Islet precursor cell (in vitro differentiated cells): Measurements from ENCODE around the gene AFF3.
A peak's percentile ranks its signal among the peaks of the same experiment; 100 is the strongest.
"Not testable (repeated sequence)": the region's sequence is repeated elsewhere in the genome, so short reads cannot be mapped to it uniquely, and the experiment has no call there.

Experiments used
- DNase-seq: peaks from one replicate; pipeline ENCODE4 v3.0.0-alpha.2; 2018

The AFF3 gene

GRCh38 chr2:99776906-99777646, 365.3 kb downstream of the AFF3 start:
- no peak for DNase-seq

DNA sequence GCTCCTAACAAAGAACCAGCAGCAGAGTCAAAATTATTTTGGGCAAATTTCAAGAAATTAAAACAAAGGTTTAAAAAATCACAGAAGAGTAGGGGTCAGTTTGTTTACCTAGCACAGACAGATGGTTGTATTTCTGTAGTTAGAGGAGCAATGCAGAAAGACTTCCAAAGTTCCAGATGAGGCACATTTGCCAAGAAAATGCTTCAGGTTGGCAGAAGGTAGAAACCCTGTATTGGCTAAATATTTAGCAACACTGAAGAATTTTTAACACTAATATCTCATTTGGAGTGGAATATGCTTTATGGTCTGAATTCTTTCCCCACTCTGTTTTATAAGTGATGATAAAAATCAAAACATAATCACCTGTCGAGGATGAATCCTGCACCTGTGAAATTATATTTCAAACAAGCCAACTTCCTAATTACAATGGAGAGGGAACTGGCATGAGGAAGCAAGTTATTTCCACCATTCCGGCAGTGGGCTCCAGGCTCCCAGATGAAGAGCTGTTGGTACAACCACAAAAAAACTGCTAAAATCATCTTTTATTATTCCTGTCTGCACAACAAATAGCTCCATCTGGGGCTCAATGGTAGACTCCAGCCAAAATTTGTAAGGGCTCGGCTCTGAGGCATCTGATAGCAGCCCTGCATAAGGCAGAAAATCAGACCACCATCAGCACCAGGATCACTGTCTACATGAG, 366.0 kb downstream of the AFF3 start:
- no peak for DNase-seq

DNA sequence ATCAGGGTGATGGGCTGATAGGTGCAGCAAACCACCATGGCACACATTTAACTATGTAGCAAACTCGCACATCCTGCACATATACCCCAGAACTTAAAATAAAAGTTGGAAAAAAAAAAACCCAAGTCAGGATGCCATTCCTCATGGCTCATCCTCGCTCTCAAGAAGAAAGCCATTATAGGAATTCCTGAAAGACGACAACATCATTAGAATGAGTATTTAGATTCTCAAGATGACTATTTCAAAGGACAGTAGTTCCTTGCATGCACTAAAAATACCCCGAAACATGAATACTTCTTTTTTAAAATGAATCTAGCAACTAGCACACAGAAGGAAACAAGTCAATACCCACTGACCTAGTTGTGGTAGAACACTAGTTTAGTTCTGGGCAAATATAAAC, 366.8 kb downstream of the AFF3 start:
- no peak for DNase-seq

DNA sequence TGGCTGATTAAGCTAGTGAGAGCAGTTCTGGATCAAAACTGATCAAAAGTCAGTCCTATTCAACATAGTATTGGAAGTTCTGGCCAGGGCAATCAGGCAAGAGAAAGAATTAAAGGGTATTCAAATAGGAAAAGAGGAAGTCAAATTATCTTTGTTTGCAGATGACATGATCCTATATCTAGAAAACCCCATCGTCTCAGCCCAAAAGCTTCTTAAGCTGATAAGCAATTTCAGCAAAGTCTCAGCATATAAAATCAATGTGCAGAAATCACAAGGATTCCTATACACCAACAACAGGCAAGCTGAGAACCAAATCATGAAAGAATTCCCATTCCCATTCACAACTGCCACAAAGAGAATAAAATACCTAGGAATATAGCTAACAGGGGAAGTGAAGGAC, 368.7 kb downstream of the AFF3 start:
- DNase-seq = not testable (repeated sequence)

DNA sequence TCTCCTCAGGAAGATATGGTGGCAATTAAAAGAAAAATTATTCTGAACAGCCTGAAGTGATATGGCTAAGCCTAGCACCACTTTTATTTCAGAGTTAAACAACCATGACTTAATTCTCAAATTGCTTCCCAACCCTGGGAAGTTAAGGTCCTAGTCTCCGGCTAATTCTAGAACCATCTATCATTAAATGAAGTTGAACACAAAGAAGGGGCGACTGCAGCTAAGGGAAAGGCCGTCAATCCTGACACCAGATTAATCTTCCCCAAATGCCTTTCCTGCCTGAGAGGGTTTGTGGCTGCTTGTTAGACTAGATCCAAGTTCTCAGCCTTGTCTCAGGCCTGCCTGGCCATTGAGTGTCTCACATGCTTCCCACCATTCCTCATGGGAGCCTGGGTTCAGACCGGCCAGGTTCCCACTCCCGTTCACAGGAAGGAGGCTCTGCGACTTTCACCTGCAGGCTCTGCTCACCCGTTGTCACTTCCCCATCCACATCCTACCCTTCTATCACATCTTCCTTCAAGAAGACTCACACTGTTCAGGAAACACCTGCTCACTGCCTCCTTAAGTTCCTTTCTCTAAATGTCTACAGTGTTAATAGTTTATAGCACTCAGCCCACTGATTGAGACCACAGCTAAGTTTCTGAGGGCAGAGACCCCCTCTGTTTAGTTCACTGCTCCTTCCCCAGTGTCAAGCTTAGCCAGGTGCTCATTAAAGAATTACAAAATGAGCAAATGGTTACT, 369.6 kb downstream of the AFF3 start:
- no peak for DNase-seq

DNA sequence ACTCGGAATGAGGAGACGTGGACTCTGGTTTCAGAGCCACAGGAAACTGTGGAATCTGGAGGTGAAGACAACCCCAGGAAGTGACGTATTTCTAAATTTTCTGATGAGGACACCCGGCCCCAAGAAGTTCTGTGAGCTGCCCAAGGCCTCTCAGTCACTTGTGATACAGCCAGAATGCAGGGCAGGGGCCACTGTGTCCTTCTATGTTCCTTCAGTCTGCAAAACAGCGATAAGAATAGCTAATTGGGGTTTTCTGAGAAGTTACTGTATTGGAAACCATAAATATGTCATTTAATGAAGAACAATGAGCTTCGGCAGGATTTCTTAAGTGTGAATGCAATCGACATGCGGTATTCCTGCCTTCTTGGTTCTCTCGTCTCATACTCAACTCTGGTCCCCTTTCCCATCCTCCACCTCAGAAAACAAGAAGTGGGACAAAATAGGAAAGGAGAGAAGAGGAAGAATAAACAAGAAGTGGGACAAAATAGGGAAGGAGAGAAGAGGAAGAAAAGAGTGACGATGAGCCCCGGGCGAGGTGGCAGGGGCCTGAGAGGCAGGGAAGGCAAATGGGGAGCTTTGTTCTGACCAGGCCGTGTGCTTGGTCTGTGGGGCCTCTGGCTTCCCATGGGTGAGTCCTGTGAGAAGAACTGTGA, 370.6 kb downstream of the AFF3 start:
- no peak for DNase-seq

GRCh38 chr2:99770876-99771275, 371.5 kb downstream of the AFF3 start:
- DNase-seq = no peak

- no peak for DNase-seq
Observed at GRCh38 chr2:99765731-99766318, 376.6 kb downstream of the AFF3 start.

DNA sequence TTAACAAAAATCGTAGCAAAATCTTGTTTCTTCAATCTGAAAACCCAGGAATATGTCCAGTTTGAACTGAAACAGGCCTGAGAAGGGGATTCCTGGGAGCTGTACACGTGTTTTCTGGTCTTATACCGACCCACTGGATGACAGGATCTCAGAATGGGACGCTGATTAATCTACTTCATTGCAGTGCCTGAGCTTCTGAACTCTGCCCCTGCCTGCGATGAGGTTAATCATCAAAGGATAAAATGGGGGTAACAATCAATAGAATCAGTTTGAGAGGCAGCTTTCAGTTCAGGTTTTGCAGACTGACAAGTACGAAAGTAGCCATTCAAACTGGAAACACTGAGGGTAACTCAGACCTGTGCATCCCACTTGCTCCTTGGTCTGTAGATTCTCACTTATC, 378.6 kb downstream of the AFF3 start:
- DNase-seq = no peak

GRCh38 chr2:99762714-99763113, 379.7 kb downstream of the AFF3 start:
- DNase-seq = no peak

GRCh38 chr2:99757611-99758114, 384.7 kb downstream of the AFF3 start:
- DNase-seq = no peak

DNA sequence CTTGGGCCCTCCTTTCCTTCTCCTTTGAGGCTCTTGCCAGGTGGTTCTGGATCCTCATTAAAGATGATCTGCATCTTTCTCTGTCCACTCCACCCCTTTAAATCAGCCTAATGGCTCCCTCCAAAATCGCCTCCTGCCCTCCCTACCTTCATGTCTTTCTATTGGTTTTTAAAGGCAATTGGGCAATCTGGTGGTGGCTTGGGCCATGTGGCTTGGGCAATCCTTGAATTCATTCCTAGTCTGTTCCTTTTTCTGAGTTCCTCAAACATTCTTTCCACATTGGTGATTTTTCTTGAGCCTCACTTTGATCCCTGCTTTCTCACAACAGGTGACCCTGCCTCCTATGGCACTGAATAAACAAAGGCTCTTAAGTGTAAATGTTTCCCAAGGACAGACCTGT, 386.3 kb downstream of the AFF3 start:
- no peak for DNase-seq

- DNase-seq = no peak
Observed at GRCh38 chr2:99754210-99754609, 388.2 kb downstream of the AFF3 start.

- DNase-seq = no peak
Observed at GRCh38 chr2:99753505-99753904, 388.9 kb downstream of the AFF3 start.

DNA sequence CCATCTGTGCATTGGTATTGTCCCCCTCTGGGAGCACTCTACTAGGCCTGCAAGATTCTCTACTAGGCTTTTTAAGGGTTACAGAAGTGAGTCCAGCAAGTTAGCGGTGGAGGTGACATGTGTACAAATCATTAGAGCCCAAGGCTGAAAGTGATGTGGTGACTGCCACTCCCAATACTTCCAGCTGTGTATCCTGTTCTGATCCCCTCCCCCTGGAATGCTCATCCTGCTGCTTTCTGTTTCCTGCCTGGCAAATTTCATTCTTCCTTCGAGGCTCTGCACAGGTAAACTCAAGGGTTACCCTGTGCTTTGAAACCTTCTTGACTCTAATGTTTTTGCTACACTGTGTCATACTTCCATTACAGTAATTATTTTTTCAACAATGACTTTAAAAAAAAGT, 394.0 kb downstream of the AFF3 start:
- DNase-seq = no peak

DNA sequence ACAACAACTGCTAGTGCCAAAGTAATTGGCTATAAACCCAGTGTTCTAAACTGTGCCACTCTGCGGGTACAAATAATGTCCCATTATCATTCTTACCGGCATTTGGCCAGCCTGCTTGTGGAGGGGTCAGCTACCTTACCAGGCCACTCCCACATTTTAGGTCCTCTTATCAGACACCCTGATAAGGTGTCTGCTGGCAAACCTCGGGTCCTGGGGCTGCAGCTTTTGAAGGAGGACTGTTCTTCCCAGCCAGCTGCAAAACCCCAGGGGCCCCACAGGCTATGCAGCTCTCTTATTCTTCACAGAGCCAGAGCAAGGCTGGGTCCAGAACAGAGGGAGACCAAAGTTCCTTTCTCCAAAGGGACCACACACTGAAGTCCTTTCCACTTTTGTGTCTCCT, 394.5 kb downstream of the AFF3 start:
- DNase-seq = no peak

DNA sequence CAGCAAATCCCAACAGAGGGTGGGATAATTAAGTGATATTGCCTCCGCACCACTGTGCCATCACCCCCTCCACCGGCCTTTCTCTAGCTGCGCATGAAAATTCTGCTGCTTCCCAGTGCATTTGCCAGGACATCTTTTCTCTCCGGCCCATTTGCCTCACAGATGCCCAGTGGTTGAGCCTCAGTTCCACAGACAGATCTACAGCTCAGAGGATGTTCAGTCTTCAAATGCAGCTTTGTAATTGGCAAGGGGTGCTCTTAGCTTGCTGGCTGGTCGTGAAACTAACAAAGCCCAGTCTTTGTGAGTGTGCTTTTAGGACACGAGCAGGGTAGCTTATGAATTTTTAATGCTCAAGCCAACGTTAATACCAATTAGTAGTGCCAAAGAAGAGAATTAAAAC, 399.2 kb downstream of the AFF3 start:
- DNase-seq = no peak

- DNase-seq = no peak
Observed at GRCh38 chr2:99737537-99737936, 404.9 kb downstream of the AFF3 start.

- no peak for DNase-seq
Observed at GRCh38 chr2:99735753-99736152, 406.6 kb downstream of the AFF3 start.

DNA sequence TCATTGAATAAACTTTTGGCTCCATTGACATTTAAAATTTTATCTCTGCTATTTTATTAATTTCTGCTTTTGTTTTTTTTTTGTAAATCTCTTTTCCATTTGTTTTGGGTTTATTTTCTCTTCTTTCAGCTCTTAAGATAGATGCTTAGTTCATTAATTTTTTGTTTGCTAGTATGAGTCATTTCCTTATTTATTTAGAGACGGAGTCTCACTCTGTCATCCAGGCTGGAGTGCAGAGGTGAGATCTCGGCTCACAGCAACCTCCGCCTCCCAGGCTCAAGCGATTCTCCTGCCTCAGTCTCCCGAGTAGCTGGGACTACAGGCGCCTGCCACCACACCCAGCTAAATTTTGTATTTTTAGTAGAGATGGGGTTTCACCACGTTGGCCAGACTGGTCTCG, 407.1 kb downstream of the AFF3 start:
- DNase-seq = not testable (repeated sequence)

DNA sequence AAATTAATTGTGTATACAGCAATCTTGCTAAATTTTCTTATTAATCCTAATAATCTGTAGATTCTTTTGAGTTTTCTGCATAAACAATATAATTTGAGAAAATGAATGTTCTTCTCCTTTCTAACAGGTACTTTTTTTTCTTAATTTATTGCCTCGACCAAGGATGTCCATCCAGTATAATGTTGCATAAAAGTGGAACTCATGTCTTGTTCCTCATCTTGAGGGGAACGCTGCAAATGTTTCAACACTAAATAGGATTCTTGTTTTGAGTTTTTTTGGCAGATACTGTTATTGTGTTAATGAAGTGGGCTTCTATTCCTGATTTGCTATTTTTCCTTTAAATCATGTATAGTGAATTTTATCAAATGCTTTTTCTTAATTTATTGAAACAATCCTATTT, 408.2 kb downstream of the AFF3 start:
- DNase-seq = no peak

DNA sequence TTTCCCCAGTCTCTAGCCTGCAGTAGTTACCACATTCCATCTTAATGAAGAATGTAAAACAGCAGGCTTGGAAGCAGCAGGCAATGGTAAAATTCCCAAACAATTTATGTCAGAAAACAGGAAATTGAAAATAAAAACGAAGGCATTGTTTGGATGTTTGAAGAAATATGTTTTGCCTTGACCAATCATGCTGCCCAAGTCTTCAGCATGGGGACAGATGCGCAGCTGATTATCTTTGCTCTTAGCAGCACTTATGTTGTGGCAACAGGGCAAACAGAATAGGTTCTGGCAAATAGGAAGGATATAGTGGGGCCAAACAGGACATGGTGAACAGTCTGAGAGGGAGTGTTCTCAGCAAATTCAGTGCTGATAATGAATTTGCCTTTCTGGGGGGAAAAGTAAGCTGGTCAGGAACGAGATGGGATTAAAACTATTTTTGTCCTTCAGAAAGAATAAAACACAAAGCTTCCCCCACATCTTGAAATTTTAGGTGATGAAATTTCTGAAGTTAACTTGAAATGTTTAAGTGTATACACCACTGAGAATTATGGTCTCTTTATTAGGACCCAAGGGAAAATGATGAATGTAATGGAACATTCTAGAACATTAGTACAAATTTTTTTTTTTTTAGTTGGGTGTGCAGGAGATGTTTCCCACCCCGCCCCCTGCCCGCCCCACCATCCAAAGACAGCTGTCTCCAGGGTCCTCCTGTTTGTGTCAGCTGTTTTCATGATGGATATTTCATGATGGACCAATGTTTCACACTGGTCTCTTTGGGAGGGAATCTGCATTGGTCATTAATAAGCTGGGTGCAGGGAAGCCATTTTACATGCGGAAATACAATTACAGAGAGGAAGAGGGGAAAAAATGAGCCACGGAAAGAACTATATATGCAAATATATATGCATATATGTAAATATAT, 413.0 kb downstream of the AFF3 start:
- DNase-seq = peak; percentile 53
